ENCODE measurements around the gene RPS27.
A peak's percentile ranks its signal among the peaks of the same experiment; 100 is the strongest.

RPS27 gene

GRCh38 chr1:153958961-153959260 lies 31.7 kb upstream of the RPS27 start:
- Histone ChIP-seq H3K27ac (ENCODE audit: low read depth, low read length, poor library complexity, severe bottlenecking) (no peak overlapping the region), H3K4me3 (ENCODE audit: low read depth, low read length, poor library complexity, severe bottlenecking) (peak overlapping the region; percentile 74), H3K79me2 (ENCODE audit: insufficient read depth, low read length) (peaks cover 24% of the 10 kb centered on the region), H3K36me3 (ENCODE audit: insufficient read depth, low read length) (peaks cover 13% of the 10 kb centered on the region; the same call in 1 of the 2 replicates), H3K27me3 (ENCODE audit: insufficient read depth, low read length) (no peaks in the 10 kb centered on the region), H3K9ac (ENCODE audit: low read length) (no peak overlapping the region), H2AFZ (ENCODE audit: low read length) (no peak overlapping the region), H3K9me3 (ENCODE audit: low read length) (no peaks in the 10 kb centered on the region), H3K9me2 (ENCODE audit: low read depth, low read length) (no peaks in the 10 kb centered on the region), H3F3A (ENCODE audit: insufficient read depth, low read length) (no peaks in the 10 kb centered on the region), H3K4me2 (ENCODE audit: low read length) (peak overlapping the region; percentile 28), H3K4me1 (ENCODE audit: insufficient read depth, low read length, severe bottlenecking) (peaks cover 46% of the 10 kb centered on the region), H4K20me1 (ENCODE audit: insufficient read depth, low read length) (no peaks in the 10 kb centered on the region)
- TF ChIP-seq, protein P1, sequence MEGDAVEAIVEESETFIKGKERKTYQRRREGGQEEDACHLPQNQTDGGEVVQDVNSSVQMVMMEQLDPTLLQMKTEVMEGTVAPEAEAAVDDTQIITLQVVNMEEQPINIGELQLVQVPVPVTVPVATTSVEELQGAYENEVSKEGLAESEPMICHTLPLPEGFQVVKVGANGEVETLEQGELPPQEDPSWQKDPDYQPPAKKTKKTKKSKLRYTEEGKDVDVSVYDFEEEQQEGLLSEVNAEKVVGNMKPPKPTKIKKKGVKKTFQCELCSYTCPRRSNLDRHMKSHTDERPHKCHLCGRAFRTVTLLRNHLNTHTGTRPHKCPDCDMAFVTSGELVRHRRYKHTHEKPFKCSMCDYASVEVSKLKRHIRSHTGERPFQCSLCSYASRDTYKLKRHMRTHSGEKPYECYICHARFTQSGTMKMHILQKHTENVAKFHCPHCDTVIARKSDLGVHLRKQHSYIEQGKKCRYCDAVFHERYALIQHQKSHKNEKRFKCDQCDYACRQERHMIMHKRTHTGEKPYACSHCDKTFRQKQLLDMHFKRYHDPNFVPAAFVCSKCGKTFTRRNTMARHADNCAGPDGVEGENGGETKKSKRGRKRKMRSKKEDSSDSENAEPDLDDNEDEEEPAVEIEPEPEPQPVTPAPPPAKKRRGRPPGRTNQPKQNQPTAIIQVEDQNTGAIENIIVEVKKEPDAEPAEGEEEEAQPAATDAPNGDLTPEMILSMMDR (IDR thresholded peaks at IDR 0.05; ENCODE audit: low read length): no peak
- TF ChIP-seq EZH2 (IDR thresholded peaks at IDR 0.05; ENCODE audit: borderline replicate concordance, low read length): no peak

GRCh38 chr1:153959454-153959853 lies 31.1 kb upstream of the RPS27 start:
- Histone ChIP-seq H3K9me2 (ENCODE audit: low read depth, low read length) (no peaks in the 10 kb centered on the region), H3K4me2 (ENCODE audit: low read length) (no peak overlapping the region), H2AFZ (ENCODE audit: low read length) (no peak overlapping the region), H3K27ac (ENCODE audit: low read depth, low read length, poor library complexity, severe bottlenecking) (no peak overlapping the region), H4K20me1 (ENCODE audit: insufficient read depth, low read length) (no peaks in the 10 kb centered on the region), H3K79me2 (ENCODE audit: insufficient read depth, low read length) (peaks cover 24% of the 10 kb centered on the region), H3K27me3 (ENCODE audit: insufficient read depth, low read length) (no peaks in the 10 kb centered on the region), H3K4me1 (ENCODE audit: insufficient read depth, low read length, severe bottlenecking) (peaks cover 52% of the 10 kb centered on the region), H3K9ac (ENCODE audit: low read length) (no peak overlapping the region), H3F3A (ENCODE audit: insufficient read depth, low read length) (no peaks in the 10 kb centered on the region), H3K36me3 (ENCODE audit: insufficient read depth, low read length) (peaks cover 13% of the 10 kb centered on the region; the same call in 1 of the 2 replicates), H3K9me3 (ENCODE audit: low read length) (no peaks in the 10 kb centered on the region), H3K4me3 (ENCODE audit: low read depth, low read length, poor library complexity, severe bottlenecking) (no peak overlapping the region)
- TF ChIP-seq EZH2 (IDR thresholded peaks at IDR 0.05; ENCODE audit: borderline replicate concordance, low read length): no peak
- TF ChIP-seq, protein P1 (IDR thresholded peaks at IDR 0.05; ENCODE audit: low read length): no peak

GRCh38 chr1:153960206-153960605 lies 30.4 kb upstream of the RPS27 start:
- Histone ChIP-seq H3F3A (ENCODE audit: insufficient read depth, low read length) (no peaks in the 10 kb centered on the region), H3K4me1 (ENCODE audit: insufficient read depth, low read length, severe bottlenecking) (peaks cover 55% of the 10 kb centered on the region), H3K9me3 (ENCODE audit: low read length) (no peaks in the 10 kb centered on the region), H3K27me3 (ENCODE audit: insufficient read depth, low read length) (no peaks in the 10 kb centered on the region), H3K36me3 (ENCODE audit: insufficient read depth, low read length) (peaks cover 7% of the 10 kb centered on the region; the same call in 1 of the 2 replicates), H3K9ac (ENCODE audit: low read length) (no peak overlapping the region), H4K20me1 (ENCODE audit: insufficient read depth, low read length) (no peaks in the 10 kb centered on the region), H3K4me3 (ENCODE audit: low read depth, low read length, poor library complexity, severe bottlenecking) (no peak overlapping the region), H3K9me2 (ENCODE audit: low read depth, low read length) (no peaks in the 10 kb centered on the region), H3K4me2 (ENCODE audit: low read length) (no peak overlapping the region), H3K27ac (ENCODE audit: low read depth, low read length, poor library complexity, severe bottlenecking) (no peak overlapping the region), H2AFZ (ENCODE audit: low read length) (no peak overlapping the region), H3K79me2 (ENCODE audit: insufficient read depth, low read length) (peaks cover 24% of the 10 kb centered on the region)
- no peak for TF ChIP-seq EZH2 (IDR thresholded peaks at IDR 0.05; ENCODE audit: borderline replicate concordance, low read length)
- TF ChIP-seq, protein P1 (IDR thresholded peaks at IDR 0.05; ENCODE audit: low read length): no peak
